ENCODE data around the gene DUXB.

The DUXB gene

GRCh38 chr16:75648265-75649076 is 52.8 kb downstream of the DUXB start:
- DNase-seq (ENCODE audit: low read depth in 1 of 2, low spot score in 1 of 2), result peak; percentile 35 to 78
- Histone ChIP-seq H3K4me3 (replicated peaks; ENCODE audit: insufficient read depth, low read length) (peak overlapping the region; percentile 99), H3K27me3 (ENCODE audit: insufficient read depth, poor library complexity, severe bottlenecking) (no peaks in the 10 kb centered on the region), H3K27ac (replicated peaks) (peak overlapping the region; percentile 92)
- TF ChIP-seq REST (IDR thresholded peaks at IDR 0.05; ENCODE audit: insufficient replicate concordance, low read depth) (peak; percentile 19), SPI1 (IDR thresholded peaks at IDR 0.05; ENCODE audit: borderline replicate concordance, low read depth) (no peak), CTCF (IDR thresholded peaks at IDR 0.05; ENCODE audit: insufficient read depth, low read length) (no peak), GABPA (IDR thresholded peaks at IDR 0.05; ENCODE audit: low read depth) (no peak), POLR2AphosphoS5 (IDR thresholded peaks at IDR 0.05; ENCODE audit: low read depth) (no peak)

- Histone ChIP-seq H3K4me3 (replicated peaks; ENCODE audit: insufficient read depth, low read length) (peak within 1 kb of the TSS; percentile 99), H3K27ac (replicated peaks) (peak within 1 kb of the TSS; percentile 92), H3K27me3 (ENCODE audit: insufficient read depth, poor library complexity, severe bottlenecking) (no peaks in the 10 kb centered on the region)
- TF ChIP-seq POLR2AphosphoS5 (IDR thresholded peaks at IDR 0.05; ENCODE audit: low read depth) (peak; percentile 88), SPI1 (IDR thresholded peaks at IDR 0.05; ENCODE audit: borderline replicate concordance, low read depth) (no peak), CTCF (IDR thresholded peaks at IDR 0.05; ENCODE audit: insufficient read depth, low read length) (no peak), REST (IDR thresholded peaks at IDR 0.05; ENCODE audit: insufficient replicate concordance, low read depth) (peak; percentile 44), GABPA (IDR thresholded peaks at IDR 0.05; ENCODE audit: low read depth) (peak; percentile 88)
- peak; percentile 87 to 93 for DNase-seq (ENCODE audit: low read depth in 1 of 2, low spot score in 1 of 2)
Observed at GRCh38 chr16:75647492-75648264, 53.6 kb downstream of the DUXB start, which contains the start of the genes KARS1 and TERF2IP. KARS1 (minus strand) TSS chr16:75647665; CDS start chr16:75647639, 26 bp downstream. TERF2IP (plus strand) TSS chr16:75647773; CDS start chr16:75647883, 110 bp downstream.

GRCh38 chr16:75647112-75647491 is 54.2 kb downstream of the DUXB start:
- Histone ChIP-seq H3K4me3 (replicated peaks; ENCODE audit: insufficient read depth, low read length) (peak overlapping the region; percentile 99), H3K27ac (replicated peaks) (peak overlapping the region; percentile 92), H3K27me3 (ENCODE audit: insufficient read depth, poor library complexity, severe bottlenecking) (no peaks in the 10 kb centered on the region)
- TF ChIP-seq GABPA (IDR thresholded peaks at IDR 0.05; ENCODE audit: low read depth), result no peak
- DNase-seq (ENCODE audit: low read depth in 1 of 2, low spot score in 1 of 2), result no peak

Measured in HL-60 (cell line).